Forelimb muscle (tissue), 1 donor: Measurements from ENCODE around the gene TMEM231. TPM values are rescaled to one million over a fixed set of nuclear protein-coding genes. Genes with fewer than 3 reads are reported as not detected.
A peak's percentile ranks its signal among the peaks of the same experiment; 100 is the strongest.
"Not testable (repeated sequence)": the region's sequence is repeated elsewhere in the genome, so short reads cannot be mapped to it uniquely, and the experiment has no call there.

ENCODE experiments used
- DNase-seq: peaks from one replicate; pipeline ENCODE4 v3.0.0-alpha.2; 2013; ENCODE audit warnings: low read depth
- polyA plus RNA-seq: library from polyadenylated mRNA; unstranded; fragments of 120-200 nt; gene quantifications from one replicate; pipeline ENCODE4 v1.2.1, GENCODE V29; 2013; ENCODE audit not compliant: insufficient read length

The TMEM231 gene
- polyA plus RNA-seq, 1 donor, result 6.1 TPM

DNA sequence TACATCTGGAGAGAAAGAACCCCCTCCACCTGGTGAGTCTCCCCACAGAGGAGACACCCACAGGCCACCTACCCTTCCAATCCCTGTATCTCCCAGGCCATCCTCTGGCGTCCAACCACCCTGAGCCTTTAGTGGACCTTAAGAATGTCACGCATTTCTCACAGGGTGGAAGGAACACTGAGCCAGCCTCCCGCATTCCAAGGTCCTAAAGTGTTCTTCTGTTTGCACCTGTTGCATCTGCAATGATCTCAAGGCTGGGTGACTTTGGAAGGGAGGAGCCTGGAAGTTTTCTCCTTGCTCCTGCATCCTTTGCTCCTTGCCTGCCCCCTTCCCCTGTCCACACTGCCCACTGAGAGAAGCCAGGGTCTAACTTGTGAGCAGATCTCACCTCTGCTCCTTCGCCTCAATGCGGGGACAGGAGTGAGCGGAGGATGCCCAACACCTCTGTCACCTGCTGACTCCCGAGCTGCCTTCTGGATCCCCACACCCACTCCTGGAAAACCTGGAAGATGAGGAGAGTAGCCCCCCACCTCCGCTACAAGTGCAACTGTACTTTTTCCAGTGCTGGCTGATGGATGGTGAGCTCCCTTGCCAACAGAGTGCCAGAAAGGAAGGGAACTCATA lies 23.8 kb downstream of the TMEM231 start:
- DNase-seq, result no peak

DNA sequence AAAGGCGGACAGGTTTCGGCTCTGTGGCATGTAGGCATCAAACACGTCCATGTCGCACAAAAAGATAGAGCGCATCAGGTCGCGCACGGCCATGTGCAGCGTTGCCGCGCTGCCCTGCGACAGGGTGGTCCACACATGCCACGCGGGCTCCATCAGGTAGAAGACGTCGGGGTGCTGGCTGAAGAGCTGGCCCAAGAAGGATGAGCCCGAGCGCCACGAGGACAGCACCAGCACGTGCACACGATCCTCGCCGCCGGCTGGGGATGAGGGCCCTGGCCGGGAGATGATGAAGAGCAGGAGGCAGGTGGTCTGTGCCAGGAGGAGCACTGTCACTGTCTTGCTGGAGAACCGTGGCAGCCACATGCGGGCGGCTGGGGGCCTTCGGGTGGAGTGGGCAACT lies 26.1 kb downstream of the TMEM231 start:
- no peak for DNase-seq

DNA sequence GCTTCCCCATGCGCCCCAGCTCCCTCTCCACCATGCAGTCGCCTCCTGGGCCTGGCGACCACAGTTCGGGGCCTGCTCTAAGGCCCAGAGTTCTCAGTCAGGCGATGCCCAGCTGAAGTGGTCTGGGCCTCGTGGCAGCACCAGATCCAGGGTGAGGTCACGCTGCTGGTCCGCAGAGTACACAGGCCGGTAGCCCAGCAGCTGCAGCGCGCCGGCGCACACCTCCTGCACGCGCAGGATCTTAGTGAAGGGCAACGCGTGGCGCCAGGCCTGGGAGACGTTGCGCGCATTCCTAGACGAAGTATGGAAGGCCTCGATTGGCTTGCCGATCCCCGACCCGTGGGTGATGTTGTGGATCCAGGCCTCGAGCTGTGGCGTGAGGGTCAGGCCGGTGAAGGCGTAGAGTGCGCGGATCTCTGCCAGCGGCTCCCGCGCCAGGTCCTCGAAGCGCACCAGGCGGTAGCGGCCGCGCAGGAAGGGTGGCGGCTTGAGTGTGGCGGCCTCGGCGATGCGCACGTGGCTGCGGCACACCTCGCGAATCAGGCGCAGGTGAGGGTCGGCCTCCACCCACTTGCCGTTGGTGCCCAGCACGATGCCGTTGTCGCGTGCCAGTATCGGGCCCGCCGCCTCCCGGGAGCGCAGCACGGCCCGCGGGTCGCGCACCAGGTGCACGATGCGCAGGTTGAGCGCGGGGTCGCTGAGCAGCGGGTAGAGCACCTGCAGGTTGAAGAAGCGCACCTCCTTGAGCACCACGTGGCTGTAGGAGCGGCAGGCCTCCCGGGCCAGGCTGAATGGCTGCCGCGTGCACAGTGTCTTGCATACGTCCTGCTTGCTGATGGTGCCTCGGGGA lies 26.8 kb downstream of the TMEM231 start:
- DNase-seq, result no peak

DNA sequence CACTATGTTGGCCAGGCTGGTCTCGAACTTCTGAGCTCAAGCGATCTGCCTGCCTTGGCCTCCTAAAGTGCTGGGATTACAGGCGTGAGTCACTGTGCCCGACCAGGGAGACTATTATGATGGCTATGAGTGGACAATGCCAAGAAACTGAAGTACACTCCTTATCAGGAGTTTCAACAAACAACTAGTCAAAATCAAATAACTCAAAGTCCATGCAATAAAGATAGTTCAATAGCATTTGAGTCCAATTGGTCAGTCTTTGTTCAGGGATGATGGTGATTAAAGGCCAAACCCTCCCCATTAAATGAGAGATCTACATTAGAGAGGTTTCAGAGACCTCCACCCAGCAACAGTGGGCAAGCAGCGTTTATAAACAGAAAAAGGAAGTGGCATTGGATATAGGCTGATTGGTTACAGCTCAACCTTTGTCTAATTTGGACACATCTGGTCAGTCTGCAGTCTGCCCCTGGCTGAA lies 28.2 kb downstream of the TMEM231 start:
- no peak for DNase-seq

DNA sequence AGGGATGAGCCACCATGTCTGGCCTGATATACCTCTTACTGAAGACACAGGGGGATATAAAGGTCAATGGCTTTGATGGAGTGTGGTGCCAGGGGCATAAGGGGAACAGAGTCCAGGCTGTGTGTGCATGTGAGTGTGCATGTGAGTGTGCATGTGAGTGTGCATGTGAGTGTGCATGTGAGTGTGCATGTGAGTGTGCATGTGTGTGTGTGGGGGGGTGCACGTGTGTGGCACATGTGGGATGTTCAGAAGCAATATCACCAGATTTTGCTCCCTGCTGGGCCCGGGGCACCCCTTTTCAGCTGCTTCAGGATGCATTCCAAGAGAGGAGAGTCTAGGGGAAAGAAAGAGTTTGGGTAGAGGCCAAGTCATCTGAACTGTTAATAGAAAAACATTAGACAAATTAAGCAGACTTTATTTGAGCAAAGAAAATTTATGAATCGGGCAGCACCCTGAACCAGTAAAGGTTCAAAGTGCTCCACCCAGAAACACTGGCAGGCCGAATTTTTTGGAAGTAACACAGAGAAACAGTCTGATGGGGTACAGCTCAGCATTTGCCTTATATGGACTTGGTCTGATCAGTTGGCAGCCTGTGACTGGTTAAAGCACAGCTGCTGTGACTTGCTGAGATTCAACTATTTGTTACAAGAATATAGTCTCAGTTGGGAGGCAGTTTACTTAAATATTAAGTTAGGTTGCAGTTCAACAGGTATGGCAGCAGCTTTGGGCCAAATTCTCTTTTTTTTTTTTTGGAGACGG lies 29.8 kb downstream of the TMEM231 start:
- no peak for DNase-seq

DNA sequence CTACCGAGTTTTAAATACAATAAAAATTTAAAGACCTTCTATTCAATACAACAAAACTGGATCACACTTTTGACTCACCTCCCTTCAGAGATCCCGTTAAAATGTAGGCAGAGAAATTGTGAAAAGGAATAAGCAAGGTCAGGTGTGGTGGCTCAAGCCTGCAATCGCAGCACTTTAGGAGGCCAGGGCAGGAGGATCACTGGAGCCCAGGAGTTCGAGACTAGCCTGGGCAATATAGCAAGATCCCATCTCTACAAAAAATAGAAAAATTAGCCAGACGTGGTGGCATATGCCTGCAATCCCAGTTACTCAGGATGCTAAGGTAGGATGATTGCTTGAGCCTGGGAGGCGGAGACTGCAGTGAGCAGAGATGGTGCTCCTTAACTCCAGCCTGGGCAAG lies 36.9 kb downstream of the TMEM231 start:
- no peak for DNase-seq

DNA sequence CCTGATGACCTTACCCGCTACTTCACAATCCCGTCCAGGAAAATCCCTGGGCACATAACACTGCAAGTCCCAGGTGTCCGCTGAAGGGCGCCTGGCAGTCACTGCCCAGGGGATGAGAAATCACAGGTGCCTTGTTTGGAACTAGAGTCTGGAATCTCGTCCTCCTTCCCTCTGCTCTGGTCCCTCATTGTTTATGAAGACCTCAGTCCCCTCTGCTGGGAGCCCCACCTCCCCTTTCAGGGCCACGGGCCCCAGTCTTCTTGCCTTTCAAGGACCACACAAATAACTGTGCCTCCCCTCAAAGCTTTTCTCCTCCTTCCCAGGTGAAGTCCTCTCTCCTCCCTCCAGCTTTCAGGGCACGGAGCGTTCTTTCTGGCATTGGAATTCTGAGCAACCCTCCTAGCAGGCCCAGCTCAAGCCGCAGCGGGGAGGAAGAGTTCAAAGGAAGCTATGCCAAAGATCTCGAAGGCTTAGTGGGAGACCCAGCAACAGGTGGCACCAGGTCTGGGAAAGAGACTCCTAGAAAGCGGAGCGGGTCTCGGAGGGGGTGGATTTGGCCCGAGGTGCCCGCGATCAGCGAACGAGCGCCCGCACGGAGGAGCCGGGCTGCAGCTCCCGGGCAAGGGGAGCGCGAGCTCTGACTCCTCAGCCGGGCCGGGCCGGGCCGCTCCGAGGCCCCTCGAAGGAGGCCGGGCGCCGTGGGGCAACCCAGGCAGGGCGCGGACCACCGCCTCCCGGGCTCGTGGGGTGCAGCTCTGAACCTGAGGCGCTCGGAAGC lies 39.7 kb downstream of the TMEM231 start:
- not testable (repeated sequence) for DNase-seq

DNA sequence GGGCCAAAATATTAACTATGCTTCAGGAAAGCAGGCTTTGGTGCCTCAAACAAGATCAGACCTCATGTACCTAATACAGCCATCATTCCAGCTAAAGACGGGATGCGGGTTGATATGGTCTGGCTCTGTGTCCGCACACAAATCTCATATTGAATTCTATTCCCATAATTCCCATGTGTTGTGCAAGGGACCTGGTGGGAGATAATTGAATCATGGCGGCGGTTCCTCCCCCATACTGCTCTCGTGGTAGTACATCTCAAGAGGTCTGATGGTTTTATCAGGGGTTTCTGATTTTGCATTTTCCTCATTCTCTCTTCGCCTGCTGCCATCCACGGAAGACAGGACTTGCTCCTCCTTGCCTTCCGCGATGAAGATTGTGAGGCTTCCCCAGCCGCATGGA lies 41.8 kb downstream of the TMEM231 start:
- DNase-seq, result no peak

DNA sequence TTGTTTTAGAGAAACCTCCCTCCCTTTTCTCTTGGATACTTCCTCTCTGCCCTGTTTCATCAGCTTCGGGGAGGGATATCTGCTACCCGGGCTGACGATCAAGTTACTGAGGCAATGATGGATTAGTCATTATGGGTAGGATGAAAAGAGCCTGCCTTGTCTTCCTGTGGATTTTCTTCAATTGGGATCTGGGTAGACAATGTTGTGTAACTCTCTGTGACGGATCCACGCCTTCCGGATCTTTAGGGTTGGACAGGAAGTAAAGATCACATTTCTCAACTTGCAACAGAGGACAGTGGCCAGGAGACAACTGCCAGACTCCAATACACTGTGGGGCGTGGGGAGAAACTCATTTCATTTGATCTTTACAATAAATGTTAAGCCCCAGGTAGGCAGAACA lies 49.5 kb downstream of the TMEM231 start:
- DNase-seq, result no peak

DNA sequence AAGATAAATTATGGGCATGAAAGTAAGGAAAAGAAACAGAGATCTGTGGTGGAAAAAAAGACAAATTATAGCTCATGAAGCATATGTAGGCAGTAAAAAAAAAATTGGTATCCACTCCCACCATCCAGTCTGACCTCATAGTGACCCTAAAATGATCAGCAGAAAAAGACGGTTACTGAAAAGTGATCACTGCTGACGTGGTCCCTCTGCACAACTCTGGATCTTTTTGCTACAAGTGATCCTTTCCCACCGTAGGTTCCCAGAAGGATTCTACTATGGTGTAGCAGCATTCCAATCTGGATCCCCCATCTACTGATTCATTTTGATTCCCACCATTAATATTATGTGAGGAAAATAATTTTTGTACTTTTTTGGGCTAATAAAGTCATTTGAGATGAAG lies 49.9 kb downstream of the TMEM231 start:
- DNase-seq, result no peak

DNA sequence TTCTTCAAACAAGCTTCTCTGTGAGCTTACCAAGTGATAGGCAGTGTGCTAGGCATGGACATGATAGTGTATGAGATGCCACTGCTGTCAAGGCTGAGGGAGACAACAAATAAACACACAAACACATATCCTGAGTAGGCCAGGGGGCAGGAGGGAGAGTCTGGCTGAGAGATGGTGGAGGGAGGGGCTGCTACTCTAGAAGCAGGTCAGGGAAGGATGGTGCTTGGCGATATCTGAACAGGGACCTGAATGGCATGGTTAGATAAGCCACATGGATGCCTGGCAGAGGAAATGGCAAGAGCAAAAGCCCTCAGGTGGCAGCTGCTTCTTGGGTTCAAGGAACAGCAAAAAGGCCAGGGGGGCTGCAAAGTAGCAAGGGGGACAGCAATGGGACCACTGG lies 52.3 kb downstream of the TMEM231 start:
- no peak for DNase-seq

DNA sequence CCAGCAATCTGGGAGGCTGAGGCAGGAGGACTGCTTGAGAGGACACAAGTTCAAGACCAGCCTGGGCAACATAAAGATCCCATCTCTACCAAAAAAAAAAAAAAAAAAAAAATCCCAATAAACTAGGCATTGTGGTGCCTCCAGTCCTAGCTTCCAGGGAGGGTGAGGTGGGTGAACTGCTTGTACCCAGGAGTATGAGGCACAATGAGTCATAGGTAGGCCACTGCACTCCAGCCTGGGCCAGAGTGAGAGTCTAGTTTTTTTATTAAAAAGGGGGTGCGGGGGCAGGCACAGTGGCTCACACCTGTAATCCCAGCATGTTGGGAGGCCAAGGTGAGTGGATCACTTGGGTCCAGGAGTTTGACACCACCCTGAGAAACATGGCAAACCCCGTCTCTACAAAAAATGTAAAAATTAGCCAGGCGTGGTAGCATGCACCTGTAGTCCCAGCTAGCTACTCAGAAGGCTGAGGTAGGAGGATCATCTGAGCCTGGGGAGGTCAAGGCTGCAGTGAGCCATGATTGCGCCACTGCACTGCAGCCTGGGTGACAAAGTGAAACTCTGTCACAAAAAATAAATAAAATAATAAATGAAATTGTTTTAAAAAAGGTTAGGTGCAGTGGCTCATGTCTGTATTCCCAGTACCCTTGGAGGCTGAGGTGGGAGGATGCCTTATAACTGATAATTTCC lies 53.0 kb downstream of the TMEM231 start:
- no peak for DNase-seq

DNA sequence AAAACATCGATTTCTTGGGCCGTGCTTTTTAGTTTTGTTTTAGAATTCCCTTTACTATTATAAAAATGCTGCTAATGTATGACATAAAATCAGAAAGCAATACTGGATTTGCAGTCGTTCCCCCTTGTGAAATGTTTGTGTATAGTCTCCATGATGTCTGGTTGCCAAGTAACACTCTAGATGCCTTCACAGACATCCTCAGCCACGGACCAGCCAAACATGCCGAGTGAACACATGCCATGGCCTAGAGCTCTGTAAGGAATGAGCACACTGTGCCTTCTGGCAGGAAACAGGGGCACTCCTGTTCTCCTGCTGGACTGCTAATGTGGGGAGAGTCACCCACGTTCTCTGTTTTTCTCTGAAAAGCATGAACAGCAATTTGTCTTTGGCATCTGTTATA lies 54.2 kb downstream of the TMEM231 start:
- DNase-seq, result peak; percentile 40

DNA sequence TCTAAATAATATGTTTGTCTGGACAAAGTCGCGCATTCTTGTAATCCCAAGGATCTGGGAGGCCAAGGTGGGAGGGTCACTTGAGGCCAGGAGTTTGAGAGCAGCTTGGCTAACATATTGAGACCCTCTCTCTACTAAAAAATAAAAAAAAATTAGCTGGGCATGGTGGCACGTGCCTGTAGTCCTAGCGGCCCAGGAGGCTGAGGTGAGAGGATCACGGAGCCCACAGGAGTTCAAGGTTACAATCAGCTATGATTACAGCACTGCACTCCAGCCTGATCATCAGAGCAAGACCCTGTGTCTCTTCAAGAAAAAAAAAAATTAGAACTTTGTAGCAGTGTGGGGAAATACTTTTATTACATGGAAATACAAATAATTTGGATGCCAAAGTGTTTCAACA lies 54.7 kb downstream of the TMEM231 start:
- no peak for DNase-seq

DNA sequence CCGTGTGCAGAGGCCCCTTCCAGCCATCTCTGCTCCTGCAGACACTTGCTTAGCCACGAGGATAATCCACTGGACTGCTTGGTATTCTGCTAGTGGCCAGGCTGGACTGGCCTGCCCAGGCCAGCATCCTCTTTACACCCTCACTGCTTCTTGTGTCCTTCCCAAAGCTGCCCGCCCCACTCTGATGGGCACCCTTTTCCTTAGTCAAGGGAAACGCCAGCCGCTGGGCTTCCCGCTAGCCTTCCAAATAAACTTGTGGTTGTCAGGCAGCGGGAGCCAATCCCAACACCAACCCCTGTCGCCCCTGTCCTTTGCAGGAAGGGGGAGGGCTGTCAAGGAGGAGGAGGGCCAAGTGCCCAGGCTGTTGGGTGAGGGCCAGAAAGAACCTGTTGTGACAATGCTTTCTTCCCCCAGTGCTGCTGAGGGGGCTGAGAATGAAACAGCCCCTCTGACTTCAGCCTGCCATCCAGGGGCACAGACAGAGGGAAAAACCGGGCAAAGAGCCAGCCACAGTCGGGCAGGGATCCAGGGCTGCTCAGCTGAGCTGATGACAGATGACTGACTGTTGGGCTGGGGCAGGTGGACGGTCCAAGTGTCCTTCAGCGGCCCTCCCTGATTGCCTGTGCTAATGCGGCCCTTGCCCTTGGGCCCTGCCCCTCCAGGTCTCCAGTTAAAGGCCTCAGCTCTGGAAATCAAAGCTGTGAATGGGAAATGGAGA lies 57.3 kb downstream of the TMEM231 start:
- DNase-seq, result not testable (repeated sequence)

DNA sequence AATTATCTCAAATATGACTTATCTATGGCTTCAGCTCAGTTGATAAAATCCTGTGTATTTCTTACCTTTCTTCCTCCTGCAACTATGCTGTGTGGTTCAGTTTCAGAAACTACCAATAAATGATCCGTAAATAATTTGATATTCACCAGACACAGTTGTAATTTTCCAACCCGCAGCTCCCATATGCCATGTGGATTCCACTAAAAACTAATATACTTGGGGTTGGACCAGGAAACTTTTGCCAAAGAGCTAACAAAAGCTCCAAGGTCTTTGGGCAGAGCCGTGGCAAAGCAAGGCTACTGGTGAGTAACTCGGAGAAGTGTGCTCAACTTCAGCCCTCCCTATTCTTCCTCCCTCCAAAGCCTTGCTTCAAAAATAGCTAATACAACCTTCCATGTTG lies 58.5 kb downstream of the TMEM231 start:
- no peak for DNase-seq

DNA sequence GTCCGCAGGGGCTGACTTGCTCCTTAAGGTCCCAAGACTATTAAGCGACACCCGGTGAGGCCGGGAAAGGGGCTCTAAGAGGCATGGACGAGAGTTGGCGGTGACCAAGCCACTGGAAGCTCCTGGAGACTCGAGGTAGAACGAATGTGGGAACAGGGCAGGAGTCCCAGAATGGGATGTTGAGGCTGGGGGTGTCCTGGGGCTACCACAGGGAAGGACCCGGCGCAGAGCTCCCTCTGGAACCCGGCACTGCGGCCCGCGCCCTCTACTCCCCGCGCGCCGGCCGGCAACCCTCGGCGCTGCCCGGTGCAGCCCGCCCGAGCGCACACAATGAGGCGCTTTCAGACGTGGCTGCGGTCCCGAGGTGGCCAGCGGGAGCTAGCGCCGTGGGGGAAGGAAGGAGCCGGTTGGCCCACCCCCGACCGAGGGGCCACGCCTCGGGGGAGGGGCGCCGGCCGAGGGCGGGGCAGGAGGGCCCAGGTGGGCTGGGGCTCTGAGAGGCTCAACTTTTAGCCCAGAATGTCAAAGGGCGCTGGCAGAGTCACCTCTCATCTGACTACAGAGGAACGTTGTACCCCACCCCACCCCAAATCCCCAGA lies 60.9 kb downstream of the TMEM231 start, which contains the start of gene CHST6:
TSS of gene CHST6 (minus strand) at position 366 of the 599 bp plus-strand sequence. CDS start 15,613 bp downstream, outside the sequence.
- no peak for DNase-seq

DNA sequence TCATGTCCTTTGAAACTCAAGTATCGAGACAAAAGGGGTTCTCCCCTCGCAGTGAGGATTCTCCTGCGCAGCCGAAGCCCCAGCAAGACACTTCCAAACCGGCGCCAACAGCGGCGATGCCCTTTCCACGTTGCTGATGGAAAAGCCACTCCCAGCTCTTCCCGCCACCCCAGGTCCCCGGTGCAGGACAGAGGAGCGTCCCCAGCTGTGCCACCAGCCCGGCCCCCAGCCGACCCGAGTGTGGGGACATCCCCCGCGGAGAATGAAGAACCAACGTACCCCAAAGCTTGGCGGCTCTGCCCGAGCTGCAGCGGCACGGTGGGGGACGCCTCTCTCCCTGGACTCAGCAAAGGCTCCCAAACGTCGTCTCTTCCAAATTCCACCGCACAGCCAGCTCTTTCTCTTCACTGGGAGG lies 61.4 kb downstream of the TMEM231 start:
- DNase-seq, result no peak

DNA sequence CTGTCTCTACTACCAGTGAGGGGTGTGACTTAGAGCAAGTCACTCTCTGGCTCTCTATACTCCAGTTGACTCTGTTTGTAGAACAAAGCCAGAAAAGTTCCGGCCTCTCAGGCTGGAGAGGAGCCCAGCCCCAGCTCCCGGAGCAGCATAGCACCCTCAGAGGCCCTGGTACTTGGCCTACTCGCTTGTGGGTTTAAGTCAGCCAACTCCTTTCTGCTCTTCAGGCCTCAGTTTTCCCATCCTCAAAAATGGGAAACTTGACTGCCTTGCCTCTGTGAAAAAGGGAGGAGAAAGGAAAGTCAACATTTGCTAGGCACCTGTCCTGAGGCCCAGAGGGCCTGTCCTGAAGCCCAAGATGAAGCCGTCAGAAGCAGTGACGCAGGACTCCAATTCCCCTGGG lies 61.9 kb downstream of the TMEM231 start:
- no peak for DNase-seq

DNA sequence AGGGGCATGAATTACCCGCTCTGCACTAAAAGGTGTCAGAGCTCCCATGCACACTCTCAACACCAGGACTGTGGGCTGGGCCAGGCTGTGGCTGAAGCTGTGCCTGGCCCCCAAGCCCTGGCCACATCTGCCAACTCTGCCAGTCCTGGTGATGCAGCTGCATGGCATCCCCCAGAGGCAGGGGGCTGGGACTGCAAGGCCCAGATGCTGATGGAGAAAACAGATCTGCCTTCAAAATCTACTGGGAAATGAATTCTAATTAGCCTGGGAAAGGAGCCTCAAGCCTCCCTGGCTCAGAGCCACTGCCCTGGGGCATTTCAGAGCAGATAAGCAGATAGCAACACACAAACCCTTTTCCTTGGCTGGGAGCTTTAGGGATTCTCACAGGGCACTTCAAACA lies 64.2 kb downstream of the TMEM231 start:
- DNase-seq, result no peak
